ENCODE measurements around the gene TTC22.
"Not testable (repeated sequence)": the region's sequence is repeated elsewhere in the genome, so short reads cannot be mapped to it uniquely, and the experiment has no call there.

Gene TTC22

GRCh38 chr1:54782156-54782555 is 19.0 kb downstream of the TTC22 start:
- no peak overlapping the region for H3K27ac ChIP-seq
- no peak for TF ChIP-seq ZFX (IDR thresholded peaks at IDR 0.05; ENCODE audit: borderline replicate concordance)
- TF ChIP-seq, protein P1, sequence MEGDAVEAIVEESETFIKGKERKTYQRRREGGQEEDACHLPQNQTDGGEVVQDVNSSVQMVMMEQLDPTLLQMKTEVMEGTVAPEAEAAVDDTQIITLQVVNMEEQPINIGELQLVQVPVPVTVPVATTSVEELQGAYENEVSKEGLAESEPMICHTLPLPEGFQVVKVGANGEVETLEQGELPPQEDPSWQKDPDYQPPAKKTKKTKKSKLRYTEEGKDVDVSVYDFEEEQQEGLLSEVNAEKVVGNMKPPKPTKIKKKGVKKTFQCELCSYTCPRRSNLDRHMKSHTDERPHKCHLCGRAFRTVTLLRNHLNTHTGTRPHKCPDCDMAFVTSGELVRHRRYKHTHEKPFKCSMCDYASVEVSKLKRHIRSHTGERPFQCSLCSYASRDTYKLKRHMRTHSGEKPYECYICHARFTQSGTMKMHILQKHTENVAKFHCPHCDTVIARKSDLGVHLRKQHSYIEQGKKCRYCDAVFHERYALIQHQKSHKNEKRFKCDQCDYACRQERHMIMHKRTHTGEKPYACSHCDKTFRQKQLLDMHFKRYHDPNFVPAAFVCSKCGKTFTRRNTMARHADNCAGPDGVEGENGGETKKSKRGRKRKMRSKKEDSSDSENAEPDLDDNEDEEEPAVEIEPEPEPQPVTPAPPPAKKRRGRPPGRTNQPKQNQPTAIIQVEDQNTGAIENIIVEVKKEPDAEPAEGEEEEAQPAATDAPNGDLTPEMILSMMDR (IDR thresholded peaks at IDR 0.05): no peak

GRCh38 chr1:54781023-54781723 is 19.9 kb downstream of the TTC22 start:
- TF ChIP-seq ZFX (IDR thresholded peaks at IDR 0.05; ENCODE audit: borderline replicate concordance): no peak
- TF ChIP-seq, protein P1 (IDR thresholded peaks at IDR 0.05): no peak
- no peak overlapping the region for H3K27ac ChIP-seq

DNA sequence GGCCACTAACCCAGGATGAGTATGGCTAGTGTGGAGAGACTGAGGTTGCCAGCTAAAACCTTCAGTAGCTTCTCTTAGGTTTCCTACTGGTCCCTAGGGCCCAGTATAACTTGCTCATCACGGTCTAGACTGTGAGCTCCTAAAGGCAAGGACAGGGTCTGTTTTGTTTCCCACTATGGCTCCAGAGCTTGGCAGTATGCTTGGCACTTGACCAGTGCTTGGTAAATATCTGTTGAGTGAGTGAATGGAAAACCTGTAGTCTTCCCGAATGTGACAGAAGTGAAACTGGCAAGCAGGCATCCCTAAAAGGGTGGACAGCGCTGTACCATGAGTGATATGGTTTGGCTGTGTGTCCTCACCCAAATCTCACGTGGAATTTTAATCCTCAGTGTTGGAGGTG is 23.7 kb downstream of the TTC22 start:
- TF ChIP-seq, protein P1 (IDR thresholded peaks at IDR 0.05): no peak
- no peak for TF ChIP-seq ZFX (IDR thresholded peaks at IDR 0.05; ENCODE audit: borderline replicate concordance)
- H3K27ac ChIP-seq: no peak overlapping the region

DNA sequence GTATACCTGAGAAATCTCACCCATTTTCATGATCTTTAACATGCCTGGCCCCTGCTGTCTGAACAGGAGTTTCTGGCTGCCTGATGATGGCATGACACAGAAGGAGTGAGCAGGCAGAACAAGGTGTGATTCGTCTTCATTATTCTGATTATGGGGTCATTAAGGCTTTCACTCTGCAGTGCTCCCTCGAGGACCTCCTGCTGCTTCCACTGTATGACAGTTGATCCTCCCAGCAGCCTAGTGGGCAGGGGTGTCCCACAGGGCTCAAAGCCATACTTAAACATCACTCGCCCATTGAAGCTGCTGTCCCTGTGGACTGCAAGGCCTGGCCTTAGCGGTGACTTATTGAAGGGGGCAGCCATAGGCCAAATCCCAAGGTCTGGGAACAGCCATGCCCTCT is 24.1 kb downstream of the TTC22 start:
- H3K27ac ChIP-seq: no peak overlapping the region
- TF ChIP-seq, protein P1 (IDR thresholded peaks at IDR 0.05): no peak
- TF ChIP-seq ZFX (IDR thresholded peaks at IDR 0.05; ENCODE audit: borderline replicate concordance): no peak

DNA sequence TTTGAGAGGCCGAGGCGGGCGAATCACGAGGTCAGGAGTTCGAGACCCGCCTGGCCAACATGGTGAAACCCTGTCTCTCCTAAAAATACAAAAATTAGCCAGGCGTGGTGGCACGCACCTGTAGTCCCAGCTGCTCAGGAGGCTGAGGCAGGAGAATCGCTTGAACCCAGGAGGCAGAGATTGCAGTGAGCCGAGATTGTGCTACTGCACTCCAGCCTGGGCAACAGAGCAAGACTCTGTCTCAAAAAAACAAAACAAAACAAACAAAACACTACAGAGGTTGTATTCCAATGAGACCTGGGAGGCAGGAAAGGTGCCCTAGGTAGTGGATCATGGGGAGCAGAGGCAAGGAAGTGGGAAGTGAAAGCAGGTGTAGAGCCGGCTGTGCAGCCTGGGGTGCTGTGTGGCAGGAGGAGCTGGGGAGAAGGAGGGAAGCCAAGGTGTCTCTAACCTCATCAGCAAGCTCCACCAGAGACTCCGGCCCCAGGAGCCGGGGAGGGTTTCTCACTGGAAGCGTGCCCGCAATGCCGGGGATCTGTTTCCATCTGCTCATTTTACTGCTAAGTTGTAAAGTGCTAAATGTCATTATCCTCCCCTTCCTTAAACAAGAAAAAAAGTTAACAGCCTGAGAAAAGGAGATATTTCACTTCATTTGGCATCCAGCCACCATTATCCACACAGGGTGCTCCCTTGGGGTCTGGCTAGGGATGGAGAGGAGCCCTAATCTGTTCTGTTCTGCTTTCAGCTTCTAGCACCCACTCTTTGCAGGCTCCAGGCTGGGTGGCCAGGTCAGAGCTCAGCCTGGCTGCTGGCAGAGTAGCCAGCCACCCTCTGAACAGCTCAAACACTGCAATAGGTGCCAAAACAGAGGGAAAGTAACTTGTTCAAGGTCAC is 25.0 kb downstream of the TTC22 start:
- not testable (repeated sequence) for H3K27ac ChIP-seq

GRCh38 chr1:54774820-54775498 is 26.2 kb downstream of the TTC22 start:
- TF ChIP-seq ZFX (IDR thresholded peaks at IDR 0.05; ENCODE audit: borderline replicate concordance): no peak

GRCh38 chr1:54772951-54773350 is 28.2 kb downstream of the TTC22 start:
- TF ChIP-seq, protein P1 (IDR thresholded peaks at IDR 0.05): no peak
- no peak for TF ChIP-seq ZFX (IDR thresholded peaks at IDR 0.05; ENCODE audit: borderline replicate concordance)
- H3K27ac ChIP-seq: no peak overlapping the region

More at GRCh38 chr1:54774820-54775498, 26.2 kb downstream of the TTC22 start:
- no peak overlapping the region for H3K27ac ChIP-seq

- TF ChIP-seq, protein P1 (IDR thresholded peaks at IDR 0.05): peak; percentile 27
- no peak for TF ChIP-seq ZFX (IDR thresholded peaks at IDR 0.05; ENCODE audit: borderline replicate concordance)
- H3K27ac ChIP-seq: no peak overlapping the region
Observed at GRCh38 chr1:54768093-54768492, 33.0 kb downstream of the TTC22 start.
